ENCODE results near the gene CFAP410. TPM values are rescaled to one million over a fixed set of nuclear protein-coding genes. Genes with fewer than 3 reads are reported as not detected.

The CFAP410 gene
- total and polyA plus RNA-seq, 2 of the 8 experiments (the other 6 are each of a cell fraction or from before 2014, with no cell fraction given) = 10.6 to 12.0 TPM

- Histone ChIP-seq H3K14ac (ENCODE audit: insufficient read length) (no peak overlapping the region), H4K91ac (replicated peaks; ENCODE audit: insufficient read length, low read length) (no peak overlapping the region), H2AFZ (ENCODE audit: low read length) (no peak overlapping the region), H2BK120ac (replicated peaks; ENCODE audit: low read depth, low read length) (no peak overlapping the region), H3K56ac (replicated peaks; ENCODE audit: insufficient read length, low read depth, low read length) (no peak overlapping the region), H3K9ac (replicated peaks in 1 of 4; ENCODE audit: extremely low read depth in 1 of 4, low read depth in 3 of 4, low read length in 3 of 4) (no peak overlapping the region), H3K36me3 (ENCODE audit: control insufficient read depth in 2 of 4, insufficient read depth in 4 of 4, low read length in 3 of 4) (no peaks in the 10 kb centered on the region), H3K4ac (replicated peaks; ENCODE audit: insufficient read length, low read depth, low read length) (peak overlapping the region; percentile 53), H2BK20ac (ENCODE audit: low read length) (no peak overlapping the region), H3K4me2 (ENCODE audit: insufficient read depth in 1 of 2, low read depth in 2 of 2, low read length in 2 of 2) (peak overlapping the region in 1 of 2 experiments; percentile 21; a peak in 1 of 4 replicates), H3K23me2 (ENCODE audit: low read depth, low read length) (no peaks in the 10 kb centered on the region; the same call in 1 of the 2 replicates), H4K8ac (ENCODE audit: extremely low read depth, insufficient read depth, low read length) (no peak overlapping the region; the same call in 1 of the 2 replicates), H4K20me1 (replicated peaks in 1 of 2; ENCODE audit: control insufficient read depth in 1 of 2, insufficient read depth in 2 of 2, low read length in 2 of 2) (no peaks in the 10 kb centered on the region), H3K27ac (ENCODE audit: low read depth, low read length) (no peak overlapping the region), H3K18ac (ENCODE audit: extremely low read depth, low read length) (no peak overlapping the region), H3K4me3 (ENCODE audit: extremely low read depth in 1 of 4, insufficient read depth in 2 of 4, low read depth in 3 of 4, low read length in 4 of 4) (no peak overlapping the region), H3K79me1 (ENCODE audit: low read depth, low read length) (no peaks in the 10 kb centered on the region), H4K5ac (ENCODE audit: insufficient read length, low read depth, low read length) (no peak overlapping the region), H2BK12ac (ENCODE audit: low read depth, low read length) (0 out of 2 replicates have a peak overlapping the region, but pooled peaks have one; percentile 50), H3K23ac (ENCODE audit: insufficient read length) (no peak overlapping the region), H3K4me1 (replicated peaks in 1 of 4; ENCODE audit: control insufficient read depth in 3 of 4, insufficient read depth in 4 of 4, low read length in 3 of 4) (peaks cover 0 to 5% (median under 1%) of the 10 kb centered on the region in 4 experiments; a peak in 2 of 7 replicates), H2BK15ac (ENCODE audit: low read length) (no peak overlapping the region; the same call in 1 of the 2 replicates), H3K79me2 (ENCODE audit: control insufficient read depth in 1 of 2, insufficient read depth in 2 of 2, low read length in 2 of 2) (no peaks in the 10 kb centered on the region), H2AK5ac (ENCODE audit: low read depth, low read length) (no peak overlapping the region), H3K27me3 (replicated peaks in 1 of 4; ENCODE audit: control insufficient read depth in 3 of 4, extremely low read depth in 1 of 4, insufficient read depth in 3 of 4, low read length in 3 of 4) (peaks cover 17 to 40% (median 28%) of the 10 kb centered on the region in 4 experiments; a peak in 6 of 7 replicates), H3K9me3 (ENCODE audit: insufficient read depth in 2 of 2, low read depth in 1 of 2, low read length in 1 of 2) (no peaks in the 10 kb centered on the region), H2BK5ac (ENCODE audit: low read depth, low read length) (no peak overlapping the region)
- POLR2A ChIA-PET (ENCODE audit: partially characterized antibody) = no interaction called here
- WGBS, 2 experiments (ENCODE audit: extremely low coverage in 1 of 2, insufficient coverage in 1 of 2, insufficient read length in 1 of 2, insufficient replicate concordance in 2 of 2, low coverage in 1 of 2, low lambda C conversion rate in 2 of 2, missing lambda C conversion rate in 1 of 2) = 92% methylated on average over 14 of the region's 18 CpGs; no CpG with 5 or more reads in 1 of the 2 experiments
- FAIRE-seq (no peak), DNase-seq (ENCODE audit: low read depth in 1 of 2, low spot score in 2 of 2) (no peak)
- CTCF ChIA-PET (ENCODE audit: partially characterized antibody) = interaction anchor here (0.6 to 3.3 kb wide), 5 partner anchors 9 to 93 kb away, joined by 3 to 11 read pairs (median 4); no protein-coding TSS in a partner anchor
- TF ChIP-seq CBX5 (IDR thresholded peaks at IDR 0.05; ENCODE audit: low read depth, low read length) (no peak), RBBP5 (IDR thresholded peaks at IDR 0.05; ENCODE audit: borderline replicate concordance, low read depth, low read length) (no peak), BACH1 (IDR thresholded peaks at IDR 0.05; ENCODE audit: low read length) (no peak), TEAD4 (IDR thresholded peaks at IDR 0.05; ENCODE audit: low read depth, low read length) (no peak), EGR1 (IDR thresholded peaks at IDR 0.05; ENCODE audit: borderline replicate concordance, low read depth, low read length) (no peak), SIN3A (conservative IDR thresholded peaks at IDR 0.05 in 1 of 2, IDR thresholded peaks at IDR 0.05 in 1 of 2; ENCODE audit: low read depth in 1 of 2, low read length in 2 of 2) (no peak), TAF7 (optimal IDR thresholded peaks at IDR 0.05; ENCODE audit: borderline replicate concordance, low read depth, low read length) (no peak), POLR2AphosphoS5 (IDR thresholded peaks at IDR 0.05; ENCODE audit: low read depth, low read length) (no peak), SIRT6 (IDR thresholded peaks at IDR 0.05; ENCODE audit: low read length) (no peak), KDM1A (IDR thresholded peaks at IDR 0.05; ENCODE audit: borderline replicate concordance, low read length) (no peak), HDAC6 (IDR thresholded peaks at IDR 0.05; ENCODE audit: low read depth, low read length) (no peak), TCF12 (IDR thresholded peaks at IDR 0.05; ENCODE audit: low read depth, low read length) (no peak), TAF1 (IDR thresholded peaks at IDR 0.05; ENCODE audit: low read depth, low read length) (no peak), CEBPB (IDR thresholded peaks at IDR 0.05; ENCODE audit: low read depth, low read length) (no peak)
These were observed 12.5 kb upstream of the CFAP410 start for GRCh38 chr21:44351535-44352252.

All from H1 (cell line).